ENCODE data around the gene ABCC12. TPM values are rescaled to one million over a fixed set of nuclear protein-coding genes. Genes with fewer than 3 reads are reported as not detected.
A peak's percentile ranks its signal among the peaks of the same experiment; 100 is the strongest.

ABCC12 gene
- total and polyA plus RNA-seq, 2 donors from 2014 or later = not detected

- H3K9ac ChIP-seq (ENCODE audit: low read length in 3 of 3) = no peak overlapping the region
- intact Hi-C loops (cut with DNase I) = loop anchor here (10.0 kb wide), 1 partner anchor 1122 kb away; no protein-coding TSS in a partner anchor
- H3K4me1 ChIP-seq (ENCODE audit: control insufficient read depth in 2 of 3, insufficient read depth in 2 of 3, low read depth in 1 of 3, low read length in 3 of 3) = no peaks in the 10 kb centered on the region
- peak; percentile 76 to 91 (median 87) for DNase-seq
- H3K27me3 ChIP-seq (ENCODE audit: control insufficient read depth, insufficient read depth, low read length) = peaks cover 2% of the 10 kb centered on the region
- FAIRE-seq = no peak
- no peaks in the 10 kb centered on the region for H3K36me3 ChIP-seq (ENCODE audit: control insufficient read depth in 2 of 3, insufficient read depth in 3 of 3, low read length in 3 of 3)
- H3K27ac ChIP-seq (ENCODE audit: low read depth in 2 of 2, low read length in 2 of 2) = no peak overlapping the region
- H3K9me3 ChIP-seq (ENCODE audit: control insufficient read depth in 2 of 3, insufficient read depth in 1 of 3, low read length in 3 of 3) = no peaks in the 10 kb centered on the region
- TF ChIP-seq, protein P1, sequence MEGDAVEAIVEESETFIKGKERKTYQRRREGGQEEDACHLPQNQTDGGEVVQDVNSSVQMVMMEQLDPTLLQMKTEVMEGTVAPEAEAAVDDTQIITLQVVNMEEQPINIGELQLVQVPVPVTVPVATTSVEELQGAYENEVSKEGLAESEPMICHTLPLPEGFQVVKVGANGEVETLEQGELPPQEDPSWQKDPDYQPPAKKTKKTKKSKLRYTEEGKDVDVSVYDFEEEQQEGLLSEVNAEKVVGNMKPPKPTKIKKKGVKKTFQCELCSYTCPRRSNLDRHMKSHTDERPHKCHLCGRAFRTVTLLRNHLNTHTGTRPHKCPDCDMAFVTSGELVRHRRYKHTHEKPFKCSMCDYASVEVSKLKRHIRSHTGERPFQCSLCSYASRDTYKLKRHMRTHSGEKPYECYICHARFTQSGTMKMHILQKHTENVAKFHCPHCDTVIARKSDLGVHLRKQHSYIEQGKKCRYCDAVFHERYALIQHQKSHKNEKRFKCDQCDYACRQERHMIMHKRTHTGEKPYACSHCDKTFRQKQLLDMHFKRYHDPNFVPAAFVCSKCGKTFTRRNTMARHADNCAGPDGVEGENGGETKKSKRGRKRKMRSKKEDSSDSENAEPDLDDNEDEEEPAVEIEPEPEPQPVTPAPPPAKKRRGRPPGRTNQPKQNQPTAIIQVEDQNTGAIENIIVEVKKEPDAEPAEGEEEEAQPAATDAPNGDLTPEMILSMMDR (IDR thresholded peaks at IDR 0.05; ENCODE audit: borderline replicate concordance, extremely low read depth, insufficient read depth) = peak; percentile 83
- H3K4me3 ChIP-seq (ENCODE audit: low read length in 3 of 3) = no peak overlapping the region
These were observed 1.0 kb upstream of the ABCC12 start for GRCh38 chr16:48156790-48157209.

DNA sequence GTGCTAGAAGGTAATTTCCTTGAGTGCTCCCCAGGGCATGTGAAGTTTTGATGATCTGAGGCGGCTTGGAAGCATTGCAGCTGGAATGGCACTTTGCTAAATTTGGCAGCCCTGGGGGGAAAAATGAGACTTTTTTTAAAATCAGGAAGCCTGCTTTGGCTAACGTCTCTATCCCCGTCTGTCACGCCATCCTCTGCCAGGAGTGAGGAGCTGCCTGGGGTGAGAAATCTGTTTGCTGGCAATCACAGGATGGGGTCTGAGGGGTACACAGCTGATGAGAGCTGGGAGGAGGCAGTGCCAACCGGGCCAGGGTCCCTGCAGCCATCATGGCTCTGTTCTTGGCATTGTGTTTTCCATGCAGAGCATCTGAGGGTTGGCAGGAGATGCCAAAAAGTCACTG, 2.0 kb downstream of the ABCC12 start:
- peaks cover 2% of the 10 kb centered on the region for H3K27me3 ChIP-seq (ENCODE audit: control insufficient read depth, insufficient read depth, low read length)
- peaks cover 0 to 2% (median 0%) of the 10 kb centered on the region in 3 donors for H3K9me3 ChIP-seq (ENCODE audit: control insufficient read depth in 2 of 3, insufficient read depth in 1 of 3, low read length in 3 of 3)
- H3K27ac ChIP-seq (ENCODE audit: low read depth in 2 of 2, low read length in 2 of 2) = no peak overlapping the region
- no peaks in the 10 kb centered on the region for H3K4me1 ChIP-seq (ENCODE audit: control insufficient read depth in 2 of 3, insufficient read depth in 2 of 3, low read depth in 1 of 3, low read length in 3 of 3)
- TF ChIP-seq, protein P1 (IDR thresholded peaks at IDR 0.05; ENCODE audit: borderline replicate concordance, extremely low read depth, insufficient read depth) = no peak
- intact Hi-C loops (cut with DNase I) = loop anchor here (10.0 kb wide), 1 partner anchor 1119 kb away; no protein-coding TSS in a partner anchor
- FAIRE-seq = no peak
- no peak overlapping the region for H3K9ac ChIP-seq (ENCODE audit: low read length in 3 of 3)
- H3K4me3 ChIP-seq (ENCODE audit: low read length in 3 of 3) = no peak overlapping the region
- H3K36me3 ChIP-seq (ENCODE audit: control insufficient read depth in 2 of 3, insufficient read depth in 3 of 3, low read length in 3 of 3) = no peaks in the 10 kb centered on the region
- no peak for DNase-seq

DNA sequence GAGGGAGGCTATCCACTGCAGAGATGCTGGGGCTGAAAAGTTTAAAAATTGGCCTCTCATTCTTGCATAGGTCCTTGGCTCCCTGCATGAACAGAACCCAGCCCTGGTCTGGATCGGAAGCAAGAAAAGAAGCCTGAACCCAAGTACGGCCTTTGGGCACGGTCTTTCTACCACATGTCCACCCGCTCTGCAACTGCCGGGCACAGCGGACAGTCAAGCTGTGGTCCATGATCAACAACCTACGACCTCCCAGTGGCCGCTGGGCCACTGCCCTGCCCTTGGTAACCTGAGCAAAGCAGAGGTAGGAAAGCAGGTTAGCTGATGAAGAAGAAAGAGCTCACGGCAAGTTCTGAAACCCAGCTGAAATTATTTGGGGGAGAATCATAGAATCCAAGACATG, 3.6 kb downstream of the ABCC12 start:
- Histone ChIP-seq H3K9me3 (ENCODE audit: control insufficient read depth in 2 of 3, insufficient read depth in 1 of 3, low read length in 3 of 3) (peaks cover 0 to 2% (median 0%) of the 10 kb centered on the region in 3 donors), H3K27me3 (ENCODE audit: control insufficient read depth, insufficient read depth, low read length) (peaks cover 2% of the 10 kb centered on the region), H3K36me3 (ENCODE audit: control insufficient read depth in 2 of 3, insufficient read depth in 3 of 3, low read length in 3 of 3) (no peaks in the 10 kb centered on the region), H3K4me3 (ENCODE audit: low read length in 3 of 3) (no peak overlapping the region), H3K9ac (ENCODE audit: low read length in 3 of 3) (no peak overlapping the region), H3K27ac (ENCODE audit: low read depth in 2 of 2, low read length in 2 of 2) (no peak overlapping the region), H3K4me1 (ENCODE audit: control insufficient read depth in 2 of 3, insufficient read depth in 2 of 3, low read depth in 1 of 3, low read length in 3 of 3) (no peaks in the 10 kb centered on the region)
- TF ChIP-seq, protein P1 (IDR thresholded peaks at IDR 0.05; ENCODE audit: borderline replicate concordance, extremely low read depth, insufficient read depth) = no peak
- DNase-seq (no peak), FAIRE-seq (no peak)
- intact Hi-C loops (cut with DNase I) = loop anchor here (10.0 kb wide), 1 partner anchor 1117 kb away; no protein-coding TSS in a partner anchor

- Histone ChIP-seq H3K27me3 (ENCODE audit: control insufficient read depth, insufficient read depth, low read length) (no peaks in the 10 kb centered on the region), H3K27ac (ENCODE audit: low read depth in 2 of 2, low read length in 2 of 2) (no peak overlapping the region), H3K9me3 (ENCODE audit: control insufficient read depth in 2 of 3, insufficient read depth in 1 of 3, low read length in 3 of 3) (peaks cover 0 to 2% (median 0%) of the 10 kb centered on the region in 3 donors), H3K36me3 (ENCODE audit: control insufficient read depth in 2 of 3, insufficient read depth in 3 of 3, low read length in 3 of 3) (no peaks in the 10 kb centered on the region), H3K4me3 (ENCODE audit: low read length in 3 of 3) (no peak overlapping the region), H3K9ac (ENCODE audit: low read length in 3 of 3) (no peak overlapping the region), H3K4me1 (ENCODE audit: control insufficient read depth in 2 of 3, insufficient read depth in 2 of 3, low read depth in 1 of 3, low read length in 3 of 3) (no peaks in the 10 kb centered on the region)
- TF ChIP-seq, protein P1 (IDR thresholded peaks at IDR 0.05; ENCODE audit: borderline replicate concordance, extremely low read depth, insufficient read depth) = no peak
- no peak for FAIRE-seq
- no peak for DNase-seq
- intact Hi-C loops (cut with DNase I) = loop anchor here (10.0 kb wide), 1 partner anchor 1116 kb away; no protein-coding TSS in a partner anchor
These were observed 5.1 kb downstream of the ABCC12 start for GRCh38 chr16:48150707-48151106.
